Tibial artery (tissue), 4 donors: ENCODE measurements around the gene APBB2.

Source experiments
- DNase-seq, 2 donors: peaks; one replicate each; pipeline ENCODE4 v3.0.0-alpha.2; 2019
- H3K27ac ChIP-seq, 2 donors: fragments of 200-600 bp; sonication (generic) in 1 of 2; 1 replicate in 1 of 2; 2 replicates in 1 of 2; pipeline ENCODE4 v1.5.1; 2018 to 2019; ENCODE audit warnings: mild to moderate bottlenecking in 1 of 2
- H3K27me3 ChIP-seq, 2 donors: fragments of 200-600 bp; sonication (generic) in 1 of 2; one replicate each; pipeline versions ENCODE4 v1.5.1 to v1.6.0; 2016 to 2019
- H3K36me3 ChIP-seq, 3 donors: fragments of 200-600 bp; sonication (generic) in 2 of 3; one replicate each; pipeline ENCODE4 v1.5.1; 2016 to 2019; ENCODE audit warnings: mild to moderate bottlenecking in 2 of 3
- H3K4me1 ChIP-seq, 4 donors: fragments of 200-600 bp; sonication (generic) in 2 of 4; 1 replicate in 3 of 4; 2 replicates in 1 of 4; pipeline ENCODE4 v1.5.1; 2016 to 2019
- H3K4me3 ChIP-seq, 2 donors: fragments of 200-600 bp; sonication (generic) in 1 of 2; 1 replicate in 1 of 2; 2 replicates in 1 of 2; pipeline ENCODE4 v1.5.1; 2018 to 2019; ENCODE audit warnings: mild to moderate bottlenecking in 2 of 2
- H3K9me3 ChIP-seq, 3 donors: fragments of 200-600 bp; sonication (generic) in 1 of 3; one replicate each; pipeline ENCODE4 v1.5.1; 2016 to 2019
- CTCF ChIP-seq, 2 experiments: fragments of 200-600 bp in 1 of 2; fragments of 450-650 bp in 1 of 2; IDR thresholded peaks; one replicate each; pipeline ENCODE4 v1.5.1; 2017 to 2019; ENCODE audit warnings: antibody characterized with exemption in 2 of 2, mild to moderate bottlenecking in 1 of 2, moderate library complexity in 1 of 2
- intact Hi-C: fragments of 100-400 bp; cut with DNase I; formaldehyde crosslinking; loops from one replicate; pipeline ENCODE4 v1.15.0; 2023; ENCODE audit warnings: low total_unique reads

APBB2 gene

GRCh38 chr4:40972722-40973121 lies 241.6 kb downstream of the APBB2 start:
- DNase-seq: no peak
- Histone ChIP-seq H3K36me3 (no peaks in the 10 kb centered on the region), H3K27me3 (no peaks in the 10 kb centered on the region), H3K27ac (no peak overlapping the region), H3K9me3 (no peaks in the 10 kb centered on the region), H3K4me3 (no peak overlapping the region), H3K4me1 (peaks cover 0 to 11% (median 3%) of the 10 kb centered on the region in 4 donors)
- intact Hi-C loops: loop anchor here (5.0 kb wide), 1 partner anchor 35 kb away; no protein-coding TSS in a partner anchor
- TF ChIP-seq CTCF (IDR thresholded peaks at IDR 0.05): no peak

- Histone ChIP-seq H3K9me3 (no peaks in the 10 kb centered on the region), H3K4me3 (no peak overlapping the region), H3K27ac (no peak overlapping the region), H3K36me3 (no peaks in the 10 kb centered on the region), H3K27me3 (no peaks in the 10 kb centered on the region), H3K4me1 (peaks cover 0 to 21% (median 16%) of the 10 kb centered on the region in 4 donors)
- no peak for TF ChIP-seq CTCF (IDR thresholded peaks at IDR 0.05)
- DNase-seq: no peak
- intact Hi-C loops: loop anchor here (5.0 kb wide), 1 partner anchor 34 kb away; no protein-coding TSS in a partner anchor
Observed at GRCh38 chr4:40971338-40971737, 243.0 kb downstream of the APBB2 start.

- Histone ChIP-seq H3K27ac (no peak overlapping the region), H3K36me3 (no peaks in the 10 kb centered on the region), H3K9me3 (no peaks in the 10 kb centered on the region), H3K4me3 (no peak overlapping the region), H3K27me3 (no peaks in the 10 kb centered on the region), H3K4me1 (peaks cover 0 to 26% (median 17%) of the 10 kb centered on the region in 4 donors)
- TF ChIP-seq CTCF (IDR thresholded peaks at IDR 0.05): no peak
- intact Hi-C loops: no loop called here
- DNase-seq: no peak
Observed at GRCh38 chr4:40969501-40969900, 244.8 kb downstream of the APBB2 start.

- intact Hi-C loops: no loop called here
- H3K4me1 ChIP-seq: peaks cover 0 to 46% (median 17%) of the 10 kb centered on the region in 4 donors
- H3K36me3 ChIP-seq: no peaks in the 10 kb centered on the region
- H3K27me3 ChIP-seq: no peaks in the 10 kb centered on the region
- no peak overlapping the region for H3K4me3 ChIP-seq
- peak overlapping the region; percentile 49 to 60 for H3K27ac ChIP-seq
- no peak for TF ChIP-seq CTCF (IDR thresholded peaks at IDR 0.05)
- no peaks in the 10 kb centered on the region for H3K9me3 ChIP-seq
- DNase-seq: no peak
Observed at GRCh38 chr4:40967550-40967949, 246.8 kb downstream of the APBB2 start.

GRCh38 chr4:40966091-40966490 lies 248.3 kb downstream of the APBB2 start:
- peak overlapping the region in 1 of 2 donors; percentile 60 for H3K27ac ChIP-seq
- TF ChIP-seq CTCF (IDR thresholded peaks at IDR 0.05): no peak
- H3K4me1 ChIP-seq: peaks cover 0 to 56% (median 17%) of the 10 kb centered on the region in 4 donors
- no peaks in the 10 kb centered on the region for H3K27me3 ChIP-seq
- no peak overlapping the region for H3K4me3 ChIP-seq
- no peaks in the 10 kb centered on the region for H3K36me3 ChIP-seq
- intact Hi-C loops: no loop called here
- DNase-seq: no peak
- no peaks in the 10 kb centered on the region for H3K9me3 ChIP-seq
